MM.1S (cell line): ENCODE measurements around the gene CADM2.

Source experiments
- EZH2 ChIP-seq: fragments of 300-600 bp; sonication (generic); optimal IDR thresholded peaks from 2 replicates; pipeline ENCODE3; 2017; ENCODE audit warnings: low read depth, mild to moderate bottlenecking, antibody characterized with exemption, low read length, mixed read lengths
- EZH2phosphoT487 ChIP-seq: fragments of 300-600 bp; sonication (generic); IDR thresholded peaks from 2 replicates; pipeline ENCODE4 v1.6.1; 2018; ENCODE audit warnings: antibody characterized with exemption, low read length
- TF ChIP-seq, protein P1 (sequence below): fragments of 300-600 bp; sonication (generic); IDR thresholded peaks from 2 replicates; pipeline ENCODE4 v1.5.1; 2016; ENCODE audit warnings: antibody characterized with exemption, low read length, mixed read lengths

DNA sequence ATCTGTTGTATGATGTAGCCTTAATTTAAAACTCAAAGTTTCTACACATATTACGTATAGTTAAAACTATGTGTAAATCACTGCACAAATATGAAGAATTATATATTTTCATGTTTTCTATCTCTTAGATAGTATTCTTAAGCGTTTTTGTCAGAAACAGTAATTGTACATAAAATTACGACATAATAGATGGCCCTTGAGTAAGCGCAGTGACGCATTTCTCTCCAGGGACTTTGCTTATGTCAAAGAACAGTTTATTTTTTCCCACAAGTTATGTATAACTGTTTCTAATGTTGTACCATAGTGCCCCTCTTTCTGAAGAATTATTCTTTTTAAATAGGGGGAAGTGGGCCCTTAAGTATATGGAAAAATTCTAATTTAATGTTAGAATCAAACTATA, 1098.2 kb downstream of the CADM2 start:
- TF ChIP-seq, protein P1, sequence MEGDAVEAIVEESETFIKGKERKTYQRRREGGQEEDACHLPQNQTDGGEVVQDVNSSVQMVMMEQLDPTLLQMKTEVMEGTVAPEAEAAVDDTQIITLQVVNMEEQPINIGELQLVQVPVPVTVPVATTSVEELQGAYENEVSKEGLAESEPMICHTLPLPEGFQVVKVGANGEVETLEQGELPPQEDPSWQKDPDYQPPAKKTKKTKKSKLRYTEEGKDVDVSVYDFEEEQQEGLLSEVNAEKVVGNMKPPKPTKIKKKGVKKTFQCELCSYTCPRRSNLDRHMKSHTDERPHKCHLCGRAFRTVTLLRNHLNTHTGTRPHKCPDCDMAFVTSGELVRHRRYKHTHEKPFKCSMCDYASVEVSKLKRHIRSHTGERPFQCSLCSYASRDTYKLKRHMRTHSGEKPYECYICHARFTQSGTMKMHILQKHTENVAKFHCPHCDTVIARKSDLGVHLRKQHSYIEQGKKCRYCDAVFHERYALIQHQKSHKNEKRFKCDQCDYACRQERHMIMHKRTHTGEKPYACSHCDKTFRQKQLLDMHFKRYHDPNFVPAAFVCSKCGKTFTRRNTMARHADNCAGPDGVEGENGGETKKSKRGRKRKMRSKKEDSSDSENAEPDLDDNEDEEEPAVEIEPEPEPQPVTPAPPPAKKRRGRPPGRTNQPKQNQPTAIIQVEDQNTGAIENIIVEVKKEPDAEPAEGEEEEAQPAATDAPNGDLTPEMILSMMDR, result no peak
- TF ChIP-seq EZH2phosphoT487 (no peak), EZH2 (no peak)
